ELF-1 (cell line): ENCODE results near the gene MACROD1.

Source experiments
- DNase-seq: peaks from one replicate; pipeline ENCODE4 v3.0.0-alpha.2; 2016; ENCODE audit warnings: low read depth, low spot score

Gene MACROD1

GRCh38 chr11:63961608-63962412, 204.1 kb downstream of the MACROD1 start:
- no peak for DNase-seq

GRCh38 chr11:63958008-63958407, 207.9 kb downstream of the MACROD1 start:
- no peak for DNase-seq

DNA sequence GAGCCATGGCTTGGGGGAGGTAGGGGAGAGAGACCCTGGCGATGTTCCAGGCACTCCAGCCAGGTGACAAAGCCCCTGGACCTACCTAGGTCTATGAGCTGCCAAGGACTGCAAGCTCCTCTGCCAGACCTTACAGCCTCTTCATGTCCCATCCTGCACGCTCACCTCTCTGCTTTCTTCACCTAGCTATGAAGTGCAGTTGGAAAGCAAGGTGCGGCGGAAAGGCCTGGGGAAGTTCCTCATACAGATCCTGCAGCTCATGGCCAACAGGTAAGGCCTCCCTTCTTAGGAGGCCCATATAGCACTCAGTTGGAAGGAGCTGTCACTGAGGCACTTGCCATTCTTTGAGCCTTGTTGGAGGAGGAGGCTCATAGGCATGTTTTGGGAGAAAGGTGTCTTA, 213.3 kb downstream of the MACROD1 start:
- no peak for DNase-seq

GRCh38 chr11:63951779-63952536, 214.0 kb downstream of the MACROD1 start:
- DNase-seq: no peak
